GM12878 (cell line): Measurements from ENCODE around the gene UBE2E1. TPM values are rescaled to one million over a fixed set of nuclear protein-coding genes. Genes with fewer than 3 reads are reported as not detected.

Source experiments
- CTCF ChIP-seq, 3 experiments: IDR thresholded peaks in 2 of 3; conservative IDR thresholded peaks in 1 of 3; 2 replicates each; pipeline ENCODE4 v1.5.1; 2011; ENCODE audit warnings: low read depth in 3 of 3, low read length in 3 of 3, mild to moderate bottlenecking in 3 of 3, control low read depth in 2 of 3, moderate library complexity in 2 of 3, inconsistent platforms in 1 of 3, mixed read lengths in 1 of 3; ENCODE audit not compliant: control insufficient read depth in 2 of 3, insufficient read depth in 1 of 3; ENCODE audit errors: extremely low read depth in 1 of 3
- ELK1 ChIP-seq: IDR thresholded peaks from 2 replicates; pipeline ENCODE4 v1.6.1; 2012; ENCODE audit warnings: low read depth, low read length, improper control_type of control experiment
- ESRRA ChIP-seq: IDR thresholded peaks from 2 replicates; pipeline ENCODE4 v1.6.1; 2012; ENCODE audit warnings: mild to moderate bottlenecking, low read length, improper control_type of control experiment
- FOS ChIP-seq: IDR thresholded peaks from 3 replicates; pipeline ENCODE4 v1.6.1; 2011; ENCODE audit warnings: borderline replicate concordance; ENCODE audit not compliant: insufficient read length; ENCODE audit errors: extremely low read depth
- IKZF1 ChIP-seq: fragments of 450-650 bp; conservative IDR thresholded peaks from 2 replicates; pipeline ENCODE4 v1.6.1; 2017; ENCODE audit warnings: antibody characterized with exemption, mild to moderate bottlenecking
- NBN ChIP-seq: fragments of 450-650 bp; IDR thresholded peaks from 2 replicates; pipeline ENCODE4 v1.6.1; 2016
- SREBF2 ChIP-seq: IDR thresholded peaks from 2 replicates; pipeline ENCODE4 v1.6.1; 2012; ENCODE audit warnings: mild to moderate bottlenecking, low read length
- SUPT20H ChIP-seq: IDR thresholded peaks from 2 replicates; pipeline ENCODE4 v1.6.1; 2011; ENCODE audit warnings: low read depth, mild to moderate bottlenecking, low read length, moderate library complexity, borderline replicate concordance; ENCODE audit not compliant: control insufficient read depth
- ZBTB11 ChIP-seq: fragments of 450-650 bp; formaldehyde crosslinking; IDR thresholded peaks from 2 replicates; pipeline ENCODE4 v1.5.0; 2022; ENCODE audit warnings: mild to moderate bottlenecking, missing genetic modification characterization
- ZNF24 ChIP-seq: fragments of 450-650 bp; IDR thresholded peaks from 2 replicates; pipeline ENCODE4 v1.6.1; 2017; ENCODE audit warnings: antibody characterized with exemption, mild to moderate bottlenecking
- ZNF622 ChIP-seq: fragments of 450-650 bp; IDR thresholded peaks from 2 replicates; pipeline ENCODE4 v1.6.1; 2017; ENCODE audit warnings: mild to moderate bottlenecking, inconsistent platforms
- polyA plus RNA-seq, 11 experiments: library from polyadenylated mRNA; depleted of rRNA in 4 of 11; unstranded in 6 of 11; stranded (reverse) in 5 of 11; fragments of >200 nt; fragmentation: Nextera tagmentation in 4 of 11; fragmentation: Illumina TruSeq in 1 of 11; extraction: Ambion mirVana in 4 of 11; extraction: Trizol in 1 of 11; gene quantifications; 1 replicate in 1 of 11; 2 replicates in 10 of 11; pipeline versions ENCODE4 v1.2.1 to v1.2.3, GENCODE V29; 2011 to 2016; ENCODE audit warnings: inconsistent platforms in 2 of 11, missing spikeins in 2 of 11, low read depth in 1 of 11
- total RNA-seq, 4 experiments: library from RNA; depleted of rRNA in 3 of 4; stranded (reverse); fragments of >200 nt in 3 of 4; fragmentation: Illumina TruSeq in 1 of 4; extraction: Trizol in 1 of 4; gene quantifications; 2 replicates each; pipeline versions ENCODE4 v1.2.1 to v1.2.3, GENCODE V29; 2013 to 2021
- TF ChIP-seq, protein P1 (sequence below): fragments of 450-650 bp; IDR thresholded peaks from 2 replicates; pipeline ENCODE4 v1.6.1; 2017; ENCODE audit warnings: borderline replicate concordance
- TF ChIP-seq, protein P2 (sequence below): IDR thresholded peaks from 2 replicates; pipeline ENCODE4 v1.6.1; 2012; ENCODE audit warnings: improper control_type of control experiment, low read depth, low read length; ENCODE audit not compliant: insufficient replicate concordance
- TF ChIP-seq, protein P3 (sequence below): IDR thresholded peaks from 2 replicates; pipeline ENCODE4 v1.6.1; 2011; ENCODE audit warnings: low read depth, mild to moderate bottlenecking, low read length, moderate library complexity, borderline replicate concordance; ENCODE audit errors: extremely low read depth

Gene UBE2E1
- total and polyA plus RNA-seq, 10 of the 15 experiments (the other 5 are each of a cell fraction or from before 2014, with no cell fraction given): 18.7 to 425 (median 147) TPM

- TF ChIP-seq NBN: 0 out of 2 replicates have a peak, but pooled peaks have one; percentile 38
- TF ChIP-seq ELK1: no peak
- no peak for TF ChIP-seq CTCF (IDR thresholded peaks at IDR 0.05 in 2 of 3, conservative IDR thresholded peaks at IDR 0.05 in 1 of 3; ENCODE audit: control insufficient read depth in 2 of 3, extremely low read depth in 1 of 3, insufficient read depth in 1 of 3, low read depth in 3 of 3, low read length in 3 of 3)
- no peak for TF ChIP-seq SREBF2
- no peak for TF ChIP-seq ESRRA
- TF ChIP-seq, protein P1, sequence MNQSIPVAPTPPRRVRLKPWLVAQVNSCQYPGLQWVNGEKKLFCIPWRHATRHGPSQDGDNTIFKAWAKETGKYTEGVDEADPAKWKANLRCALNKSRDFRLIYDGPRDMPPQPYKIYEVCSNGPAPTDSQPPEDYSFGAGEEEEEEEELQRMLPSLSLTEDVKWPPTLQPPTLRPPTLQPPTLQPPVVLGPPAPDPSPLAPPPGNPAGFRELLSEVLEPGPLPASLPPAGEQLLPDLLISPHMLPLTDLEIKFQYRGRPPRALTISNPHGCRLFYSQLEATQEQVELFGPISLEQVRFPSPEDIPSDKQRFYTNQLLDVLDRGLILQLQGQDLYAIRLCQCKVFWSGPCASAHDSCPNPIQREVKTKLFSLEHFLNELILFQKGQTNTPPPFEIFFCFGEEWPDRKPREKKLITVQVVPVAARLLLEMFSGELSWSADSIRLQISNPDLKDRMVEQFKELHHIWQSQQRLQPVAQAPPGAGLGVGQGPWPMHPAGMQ: no peak
- TF ChIP-seq ZNF24: no peak
- TF ChIP-seq, protein P2, sequence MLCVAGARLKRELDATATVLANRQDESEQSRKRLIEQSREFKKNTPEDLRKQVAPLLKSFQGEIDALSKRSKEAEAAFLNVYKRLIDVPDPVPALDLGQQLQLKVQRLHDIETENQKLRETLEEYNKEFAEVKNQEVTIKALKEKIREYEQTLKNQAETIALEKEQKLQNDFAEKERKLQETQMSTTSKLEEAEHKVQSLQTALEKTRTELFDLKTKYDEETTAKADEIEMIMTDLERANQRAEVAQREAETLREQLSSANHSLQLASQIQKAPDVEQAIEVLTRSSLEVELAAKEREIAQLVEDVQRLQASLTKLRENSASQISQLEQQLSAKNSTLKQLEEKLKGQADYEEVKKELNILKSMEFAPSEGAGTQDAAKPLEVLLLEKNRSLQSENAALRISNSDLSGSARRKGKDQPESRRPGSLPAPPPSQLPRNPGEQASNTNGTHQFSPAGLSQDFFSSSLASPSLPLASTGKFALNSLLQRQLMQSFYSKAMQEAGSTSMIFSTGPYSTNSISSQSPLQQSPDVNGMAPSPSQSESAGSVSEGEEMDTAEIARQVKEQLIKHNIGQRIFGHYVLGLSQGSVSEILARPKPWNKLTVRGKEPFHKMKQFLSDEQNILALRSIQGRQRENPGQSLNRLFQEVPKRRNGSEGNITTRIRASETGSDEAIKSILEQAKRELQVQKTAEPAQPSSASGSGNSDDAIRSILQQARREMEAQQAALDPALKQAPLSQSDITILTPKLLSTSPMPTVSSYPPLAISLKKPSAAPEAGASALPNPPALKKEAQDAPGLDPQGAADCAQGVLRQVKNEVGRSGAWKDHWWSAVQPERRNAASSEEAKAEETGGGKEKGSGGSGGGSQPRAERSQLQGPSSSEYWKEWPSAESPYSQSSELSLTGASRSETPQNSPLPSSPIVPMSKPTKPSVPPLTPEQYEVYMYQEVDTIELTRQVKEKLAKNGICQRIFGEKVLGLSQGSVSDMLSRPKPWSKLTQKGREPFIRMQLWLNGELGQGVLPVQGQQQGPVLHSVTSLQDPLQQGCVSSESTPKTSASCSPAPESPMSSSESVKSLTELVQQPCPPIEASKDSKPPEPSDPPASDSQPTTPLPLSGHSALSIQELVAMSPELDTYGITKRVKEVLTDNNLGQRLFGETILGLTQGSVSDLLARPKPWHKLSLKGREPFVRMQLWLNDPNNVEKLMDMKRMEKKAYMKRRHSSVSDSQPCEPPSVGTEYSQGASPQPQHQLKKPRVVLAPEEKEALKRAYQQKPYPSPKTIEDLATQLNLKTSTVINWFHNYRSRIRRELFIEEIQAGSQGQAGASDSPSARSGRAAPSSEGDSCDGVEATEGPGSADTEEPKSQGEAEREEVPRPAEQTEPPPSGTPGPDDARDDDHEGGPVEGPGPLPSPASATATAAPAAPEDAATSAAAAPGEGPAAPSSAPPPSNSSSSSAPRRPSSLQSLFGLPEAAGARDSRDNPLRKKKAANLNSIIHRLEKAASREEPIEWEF: no peak
- TF ChIP-seq FOS: no peak
- no peak for TF ChIP-seq ZBTB11 (CRISPR knock-in tag)
- no peak for TF ChIP-seq SUPT20H
- TF ChIP-seq ZNF622: no peak
- TF ChIP-seq, protein P3, sequence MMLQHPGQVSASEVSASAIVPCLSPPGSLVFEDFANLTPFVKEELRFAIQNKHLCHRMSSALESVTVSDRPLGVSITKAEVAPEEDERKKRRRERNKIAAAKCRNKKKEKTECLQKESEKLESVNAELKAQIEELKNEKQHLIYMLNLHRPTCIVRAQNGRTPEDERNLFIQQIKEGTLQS: no peak
- TF ChIP-seq IKZF1: peak; percentile 22; the same call in 1 of the 2 replicates
These were observed 1.0 kb downstream of the UBE2E1 start (continued) for GRCh38 chr3:23806534-23807423.
